SK-N-SH treated with all-trans-retinoic acid at 6 μM for 48 hours (cell line): ENCODE results near the gene BRI3BP.

Experiments used
- ARNTL ChIP-seq: fragments of 450-650 bp; formaldehyde crosslinking; IDR thresholded peaks from 2 replicates; pipeline ENCODE4 v1.5.0; 2020; ENCODE audit warnings: low read depth, mild to moderate bottlenecking, moderate library complexity, borderline replicate concordance
- CREB5 ChIP-seq: fragments of 250-450 bp; sonication (Bioruptor Pico); IDR thresholded peaks from 2 replicates; pipeline ENCODE4 v1.5.1; 2020; ENCODE audit warnings: low read depth, mild to moderate bottlenecking, moderate library complexity
- PATZ1 ChIP-seq: fragments of 250-450 bp; sonication (Bioruptor Pico); IDR thresholded peaks from 2 replicates; pipeline ENCODE4 v1.8.0; 2020; ENCODE audit warnings: mild to moderate bottlenecking, moderate library complexity, borderline replicate concordance

DNA sequence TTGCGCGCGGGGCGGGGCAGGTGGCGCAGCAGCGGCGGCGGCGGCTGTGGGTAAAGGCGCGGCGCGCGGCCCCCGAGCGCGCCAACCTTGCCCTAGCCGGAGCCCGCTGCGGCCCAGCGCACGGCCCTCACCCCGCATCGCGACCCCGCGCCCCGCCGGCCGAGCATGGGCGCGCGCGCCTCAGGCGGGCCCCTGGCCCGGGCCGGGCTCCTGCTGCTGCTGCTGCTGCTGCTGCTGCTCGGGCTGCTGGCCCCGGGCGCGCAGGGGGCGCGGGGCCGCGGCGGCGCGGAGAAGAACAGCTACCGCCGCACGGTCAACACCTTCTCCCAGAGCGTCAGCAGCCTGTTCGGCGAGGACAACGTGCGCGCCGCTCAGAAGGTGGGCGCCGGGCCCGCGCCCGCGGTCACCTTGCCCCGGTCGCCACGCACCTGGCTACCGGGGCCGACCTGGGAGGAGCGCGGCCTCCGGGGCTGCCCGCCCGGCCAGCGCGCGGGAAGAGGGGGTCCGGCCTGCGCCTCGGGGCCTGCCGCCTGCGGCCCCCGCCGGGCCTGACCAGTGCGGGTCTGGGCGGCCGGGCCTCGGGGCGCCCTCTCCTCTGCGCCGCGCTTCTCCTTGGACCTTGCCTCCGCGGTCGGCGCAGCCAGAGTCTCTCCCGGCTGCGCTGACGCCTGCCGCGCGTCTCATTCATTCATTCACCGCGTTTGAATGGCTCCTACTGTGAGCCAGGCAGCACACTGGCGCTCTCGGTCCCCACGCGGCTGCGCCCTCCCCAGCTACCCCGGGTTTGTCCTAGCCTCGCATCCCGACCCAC, at the start of gene BRI3BP:
- no peak for TF ChIP-seq CREB5 (CRISPR knock-in tag)
- no peak for TF ChIP-seq PATZ1
- no peak for TF ChIP-seq ARNTL (CRISPR knock-in tag)
